Type B pancreatic cell (in vitro differentiated cells): Measurements from ENCODE around the gene CNNM4. TPM values are rescaled to one million over a fixed set of nuclear protein-coding genes. Genes with fewer than 3 reads are reported as not detected.

Experiments used
- DNase-seq: peaks from one replicate; pipeline ENCODE4 v3.0.0; 2021; ENCODE audit warnings: mixed read lengths; ENCODE audit not compliant: unreplicated experiment; ENCODE audit errors: extremely low spot score
- H3K27ac Mint-ChIP-seq: 2 replicates; pipeline ENCODE4 v1.8.0; 2021; ENCODE audit warnings: mild to moderate bottlenecking, mixed read lengths
- H3K27me3 Mint-ChIP-seq: 2 replicates; pipeline ENCODE4 v1.8.0; 2021; ENCODE audit warnings: mixed read lengths
- H3K36me3 Mint-ChIP-seq: 2 replicates; pipeline ENCODE4 v1.8.0; 2021; ENCODE audit warnings: mixed read lengths
- H3K4me1 Mint-ChIP-seq: one replicate; pipeline ENCODE4 v1.8.0; 2021; ENCODE audit warnings: mixed read lengths; ENCODE audit not compliant: unreplicated experiment
- H3K4me3 Mint-ChIP-seq: 2 replicates; pipeline ENCODE4 v1.8.0; 2021; ENCODE audit warnings: mild to moderate bottlenecking, mixed read lengths
- H3K9me3 Mint-ChIP-seq: 2 replicates; pipeline ENCODE4 v1.8.0; 2021; ENCODE audit warnings: mixed read lengths
- total RNA-seq: library from RNA; stranded (reverse); gene quantifications from 2 replicates; pipeline ENCODE4 v1.2.1, GENCODE V29; 2021; ENCODE audit warnings: low replicate concordance
- TF ChIP-seq, protein P1 (sequence below): fragments of 200-600 bp; sonication (generic); conservative IDR thresholded peaks from 2 replicates; pipeline ENCODE4 v1.5.0; 2021; ENCODE audit warnings: antibody characterized with exemption, mild to moderate bottlenecking

CNNM4 gene
- total RNA-seq, 1 donor from 2014 or later: 14.0 TPM

DNA sequence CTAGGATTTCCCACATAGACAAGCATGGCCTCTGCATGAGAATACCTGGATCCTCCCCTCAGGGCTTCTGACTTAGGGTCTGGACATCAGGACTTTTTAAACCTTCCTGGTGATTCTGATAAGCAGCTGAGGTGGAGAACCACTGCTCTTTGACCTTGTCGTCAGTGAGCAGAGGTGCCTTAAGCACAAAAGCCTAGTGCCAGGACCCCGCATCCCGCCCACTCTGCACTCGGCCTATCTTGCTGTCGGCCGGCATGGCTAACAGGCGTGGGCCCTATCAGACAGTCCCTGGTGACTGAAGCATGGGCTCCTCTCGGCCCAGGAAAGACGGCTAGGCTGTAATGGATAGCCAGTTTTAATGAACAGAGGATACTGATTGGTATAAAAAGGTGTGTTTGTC, 76.9 kb downstream of the CNNM4 start:
- TF ChIP-seq, protein P1, sequence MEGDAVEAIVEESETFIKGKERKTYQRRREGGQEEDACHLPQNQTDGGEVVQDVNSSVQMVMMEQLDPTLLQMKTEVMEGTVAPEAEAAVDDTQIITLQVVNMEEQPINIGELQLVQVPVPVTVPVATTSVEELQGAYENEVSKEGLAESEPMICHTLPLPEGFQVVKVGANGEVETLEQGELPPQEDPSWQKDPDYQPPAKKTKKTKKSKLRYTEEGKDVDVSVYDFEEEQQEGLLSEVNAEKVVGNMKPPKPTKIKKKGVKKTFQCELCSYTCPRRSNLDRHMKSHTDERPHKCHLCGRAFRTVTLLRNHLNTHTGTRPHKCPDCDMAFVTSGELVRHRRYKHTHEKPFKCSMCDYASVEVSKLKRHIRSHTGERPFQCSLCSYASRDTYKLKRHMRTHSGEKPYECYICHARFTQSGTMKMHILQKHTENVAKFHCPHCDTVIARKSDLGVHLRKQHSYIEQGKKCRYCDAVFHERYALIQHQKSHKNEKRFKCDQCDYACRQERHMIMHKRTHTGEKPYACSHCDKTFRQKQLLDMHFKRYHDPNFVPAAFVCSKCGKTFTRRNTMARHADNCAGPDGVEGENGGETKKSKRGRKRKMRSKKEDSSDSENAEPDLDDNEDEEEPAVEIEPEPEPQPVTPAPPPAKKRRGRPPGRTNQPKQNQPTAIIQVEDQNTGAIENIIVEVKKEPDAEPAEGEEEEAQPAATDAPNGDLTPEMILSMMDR: no peak
- Mint-ChIP-seq H3K36me3 (peaks cover 8% of the 10 kb centered on the region), H3K4me1 (peaks cover 15% of the 10 kb centered on the region), H3K4me3 (no peak overlapping the region), H3K27ac (no peak overlapping the region), H3K9me3 (no peaks in the 10 kb centered on the region), H3K27me3 (no peaks in the 10 kb centered on the region)
- DNase-seq: no peak

GRCh38 chr2:96838345-96839292, 77.9 kb downstream of the CNNM4 start:
- TF ChIP-seq, protein P1: no peak
- Mint-ChIP-seq H3K36me3 (peaks cover 4% of the 10 kb centered on the region), H3K27ac (no peak overlapping the region), H3K9me3 (no peaks in the 10 kb centered on the region), H3K4me1 (peaks cover 12% of the 10 kb centered on the region), H3K27me3 (no peaks in the 10 kb centered on the region), H3K4me3 (no peak overlapping the region)
- no peak for DNase-seq

- H3K27ac Mint-ChIP-seq: no peak overlapping the region
- H3K4me3 Mint-ChIP-seq: no peak overlapping the region
- TF ChIP-seq, protein P1: no peak
- peaks cover 11% of the 10 kb centered on the region for H3K4me1 Mint-ChIP-seq
- H3K27me3 Mint-ChIP-seq: no peaks in the 10 kb centered on the region
- no peak for DNase-seq
- no peaks in the 10 kb centered on the region for H3K9me3 Mint-ChIP-seq
- H3K36me3 Mint-ChIP-seq: peaks cover 4% of the 10 kb centered on the region
These were observed 78.7 kb downstream of the CNNM4 start for GRCh38 chr2:96839293-96839874.

DNA sequence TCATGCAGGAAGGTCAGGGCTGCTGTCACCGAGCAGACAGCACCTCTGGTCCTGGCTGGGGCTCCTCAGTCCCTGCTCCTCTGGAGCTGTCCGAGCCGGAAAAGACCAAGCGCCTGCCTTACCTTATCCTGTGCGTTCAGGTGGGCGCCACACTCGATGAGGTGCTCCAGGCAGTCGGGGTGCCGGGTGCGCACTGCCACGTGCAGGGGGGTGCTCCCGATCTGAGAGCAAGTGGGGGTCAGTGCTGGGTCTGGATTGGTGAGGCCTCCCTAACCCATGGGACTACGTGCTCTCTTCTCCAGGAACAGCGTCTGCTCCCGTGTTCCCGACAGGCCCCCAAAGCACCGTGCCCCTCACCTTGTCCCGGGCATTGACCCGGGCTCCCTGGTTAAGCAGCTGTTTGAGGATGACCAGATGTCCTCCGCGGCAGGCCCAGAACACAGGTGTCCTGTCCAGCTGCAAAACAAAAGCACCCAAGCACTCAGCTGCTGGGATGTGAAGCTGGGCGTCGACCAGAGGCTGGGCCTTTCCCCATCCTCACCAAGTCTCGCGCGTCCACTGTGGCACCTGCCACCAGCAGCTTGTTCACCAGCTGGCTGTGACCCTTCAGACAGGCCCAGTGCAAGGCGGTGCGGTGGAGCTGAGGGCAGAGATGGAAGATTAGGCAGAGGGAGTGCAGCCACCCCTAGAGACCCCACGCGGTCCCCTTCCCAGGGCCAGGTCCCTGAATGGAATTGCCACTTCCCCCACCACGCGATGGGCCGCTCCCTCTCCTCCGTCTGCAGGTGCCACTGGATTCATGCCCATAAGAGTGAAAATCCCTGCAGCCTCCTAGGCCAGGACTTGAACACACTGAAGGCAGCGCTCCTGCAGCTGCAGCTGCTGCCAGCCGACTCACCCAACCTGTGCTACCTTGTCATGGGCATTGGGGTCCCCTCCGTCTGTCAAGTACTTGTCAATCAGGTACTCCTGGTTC, 79.5 kb downstream of the CNNM4 start:
- Mint-ChIP-seq H3K4me1 (peaks cover 11% of the 10 kb centered on the region), H3K9me3 (no peaks in the 10 kb centered on the region), H3K27ac (no peak overlapping the region), H3K4me3 (no peak overlapping the region), H3K27me3 (no peaks in the 10 kb centered on the region), H3K36me3 (peaks cover 4% of the 10 kb centered on the region)
- DNase-seq: no peak
- TF ChIP-seq, protein P1: no peak
